Adipose tissue (tissue), 3 donors: ENCODE measurements around the gene ASB5. TPM values are rescaled to one million over a fixed set of nuclear protein-coding genes. Genes with fewer than 3 reads are reported as not detected.

ENCODE experiments used
- H3K27ac ChIP-seq: one replicate; pipeline ENCODE4 v1.5.1; 2013; ENCODE audit warnings: low read depth, low read length
- WGBS, 3 donors: extraction: QIAGEN DNeasy Blood & Tissue Kit; methylation state at CpG; one replicate each; pipeline ENCODE4 v1.1.7; 2013; 5-methylcytosine and 5-hydroxymethylcytosine counted together
- polyA plus RNA-seq, 3 donors: library from polyadenylated mRNA; stranded (reverse); fragments of 200-250 nt; gene quantifications; one replicate each; pipeline ENCODE4 v1.2.3, GENCODE V29; 2013
- donor health status: healthy with polysubstance abuse.
- donor health status: Bipolar disorder and iron deficiency.
- donor health status: healthy.

ASB5 gene
- polyA plus RNA-seq, 3 donors, result 0.07 to 1.2 TPM; not detected in 1

DNA sequence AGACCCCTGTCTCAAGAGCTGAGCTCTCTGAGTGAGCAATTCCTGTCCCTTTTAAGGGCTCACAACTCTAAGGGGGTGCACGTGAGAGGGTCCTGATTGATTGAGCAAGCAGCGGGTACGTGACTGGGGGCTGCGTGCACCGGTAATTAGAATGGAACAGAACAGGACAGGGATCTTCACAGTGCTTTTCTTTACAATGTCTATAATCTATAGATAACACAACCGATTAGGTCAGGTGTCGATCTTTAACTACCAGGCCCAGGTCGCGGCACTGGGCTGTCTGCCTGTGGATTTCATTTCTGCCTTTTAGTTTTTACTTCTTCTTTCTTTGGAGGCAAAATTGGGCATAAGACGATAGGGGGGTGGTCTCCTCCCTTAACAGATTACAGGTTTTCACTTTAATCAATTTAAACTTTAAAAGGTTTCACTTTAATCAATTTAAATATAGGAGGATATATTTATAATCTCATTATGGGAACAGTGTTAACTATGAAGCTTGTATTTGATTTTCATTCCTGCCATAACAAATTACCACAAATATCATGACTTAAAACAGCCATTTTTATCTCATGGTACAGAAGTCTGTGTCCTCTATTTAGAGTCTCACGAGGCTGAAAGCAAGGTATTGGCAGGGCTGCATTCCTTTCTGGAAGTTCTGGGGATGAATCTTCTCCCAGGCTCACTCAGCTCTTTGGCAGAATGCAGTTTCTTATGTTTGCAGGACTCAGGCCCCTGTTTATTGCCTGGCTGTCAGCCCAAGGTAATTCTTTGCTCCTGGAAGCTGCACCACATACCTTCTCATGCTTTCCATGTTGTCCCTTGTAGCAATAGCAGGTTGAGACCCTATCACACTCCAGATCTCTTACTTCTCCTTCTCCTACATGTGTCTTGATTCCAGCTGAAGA, 78.9 kb downstream of the ASB5 start:
- H3K27ac ChIP-seq, result no peak overlapping the region
- WGBS, 3 donors, result 67 to 75% (median 72%) methylated on average over 11 of the region's 11 CpGs

DNA sequence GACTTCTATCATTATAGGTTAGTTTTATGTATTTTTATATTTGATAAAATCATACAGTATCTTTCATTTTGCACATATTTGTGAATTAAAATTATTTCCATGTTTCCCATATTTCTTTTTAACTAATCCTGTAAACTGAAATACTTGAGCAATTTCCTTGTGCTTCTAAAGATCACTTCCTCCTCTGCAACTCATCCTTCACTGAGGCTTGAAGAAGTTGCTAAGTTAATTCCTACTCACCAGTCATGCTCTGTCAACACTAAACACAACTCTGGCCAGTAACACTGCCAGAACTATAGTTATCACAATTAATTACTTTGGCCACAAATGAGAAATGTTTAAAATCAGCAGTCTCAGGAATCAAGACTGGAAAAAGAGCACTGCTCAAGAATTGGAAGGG, 80.4 kb downstream of the ASB5 start:
- H3K27ac ChIP-seq, result no peak overlapping the region

GRCh38 chr4:176187624-176188023, 81.4 kb downstream of the ASB5 start:
- H3K27ac ChIP-seq, result no peak overlapping the region
- WGBS, 3 donors, result 62 to 81% (median 79%) methylated on average over 2 of the region's 2 CpGs

GRCh38 chr4:176186671-176187395, 82.2 kb downstream of the ASB5 start:
- no peak overlapping the region for H3K27ac ChIP-seq
- 63 to 70% (median 63%) methylated on average over 6 of the region's 6 CpGs for WGBS, 3 donors

DNA sequence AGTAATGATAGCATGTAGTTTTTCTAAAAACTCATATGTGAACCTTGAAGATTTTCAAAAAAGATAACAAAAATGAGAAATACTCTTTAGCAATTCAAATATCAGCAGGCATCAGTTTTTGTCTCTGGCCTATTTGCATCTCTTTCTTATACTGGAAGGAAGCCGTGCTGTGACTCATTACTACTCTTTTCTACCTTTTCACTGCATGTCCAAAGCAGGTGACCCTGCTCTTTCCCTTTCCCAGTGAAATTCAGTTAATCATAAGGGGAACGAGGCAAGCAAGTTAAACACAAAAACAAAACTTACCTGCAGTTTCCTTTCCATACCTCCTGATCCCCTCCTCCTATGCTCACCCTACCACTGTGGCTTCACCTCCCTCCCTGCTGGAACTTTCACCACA, 83.0 kb downstream of the ASB5 start:
- 55 to 71% (median 67%) methylated on average over 2 of the region's 2 CpGs for WGBS, 3 donors

GRCh38 chr4:176185051-176185450, 84.0 kb downstream of the ASB5 start:
- no peak overlapping the region for H3K27ac ChIP-seq
- 18 to 55% (median 52%) methylated on average over 1 of the region's 1 CpG for WGBS, 3 donors

More for the DNA sequence above, 83.0 kb downstream of the ASB5 start:
- H3K27ac ChIP-seq, result no peak overlapping the region

Other genes starting within 250 kb of the ASB5 start
- gene WDR17, start 203.4 kb downstream of the ASB5 start, polyA plus RNA-seq, result under 1 TPM; 0.45 to 0.98 (median 0.59) TPM
- gene SPATA4, start 73.6 kb downstream of the ASB5 start, polyA plus RNA-seq, result under 1 TPM in 1 of 3 donors, not detected in 2; 0.09 TPM
- 10 to 100 TPM; 20.6 to 39.6 (median 27.4) TPM for gene SPCS3, start 50.7 kb upstream of the ASB5 start, polyA plus RNA-seq